ENCODE data around the gene SMARCAL1.

DNA sequence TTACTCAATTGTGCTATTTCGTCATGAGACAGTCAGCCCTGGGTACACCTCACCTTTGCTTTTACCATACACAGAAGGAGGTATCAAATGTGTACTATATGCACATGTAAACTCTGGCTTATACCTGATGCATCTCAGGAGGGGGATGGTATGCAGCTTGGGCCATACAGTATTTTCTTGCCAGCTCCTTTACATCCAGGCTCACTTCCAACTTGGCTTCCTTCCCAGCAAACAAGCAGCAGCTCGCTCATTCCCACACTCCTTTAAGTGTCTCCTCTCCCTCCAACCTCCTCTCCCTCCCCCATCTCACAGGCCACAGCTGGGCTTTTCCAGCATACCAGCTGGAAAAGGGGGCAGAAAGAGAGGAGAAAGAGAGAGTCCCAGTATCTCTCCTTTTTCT, 49.6 kb upstream of the SMARCAL1 start:
- TF ChIP-seq, protein P1, sequence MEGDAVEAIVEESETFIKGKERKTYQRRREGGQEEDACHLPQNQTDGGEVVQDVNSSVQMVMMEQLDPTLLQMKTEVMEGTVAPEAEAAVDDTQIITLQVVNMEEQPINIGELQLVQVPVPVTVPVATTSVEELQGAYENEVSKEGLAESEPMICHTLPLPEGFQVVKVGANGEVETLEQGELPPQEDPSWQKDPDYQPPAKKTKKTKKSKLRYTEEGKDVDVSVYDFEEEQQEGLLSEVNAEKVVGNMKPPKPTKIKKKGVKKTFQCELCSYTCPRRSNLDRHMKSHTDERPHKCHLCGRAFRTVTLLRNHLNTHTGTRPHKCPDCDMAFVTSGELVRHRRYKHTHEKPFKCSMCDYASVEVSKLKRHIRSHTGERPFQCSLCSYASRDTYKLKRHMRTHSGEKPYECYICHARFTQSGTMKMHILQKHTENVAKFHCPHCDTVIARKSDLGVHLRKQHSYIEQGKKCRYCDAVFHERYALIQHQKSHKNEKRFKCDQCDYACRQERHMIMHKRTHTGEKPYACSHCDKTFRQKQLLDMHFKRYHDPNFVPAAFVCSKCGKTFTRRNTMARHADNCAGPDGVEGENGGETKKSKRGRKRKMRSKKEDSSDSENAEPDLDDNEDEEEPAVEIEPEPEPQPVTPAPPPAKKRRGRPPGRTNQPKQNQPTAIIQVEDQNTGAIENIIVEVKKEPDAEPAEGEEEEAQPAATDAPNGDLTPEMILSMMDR (IDR thresholded peaks at IDR 0.05): no peak
- TF ChIP-seq POLR2A (IDR thresholded peaks at IDR 0.05): no peak
